HPDE6-E6E7 (cell line): ENCODE data around the gene ACTN3.
"Not testable (repeated sequence)": the region's sequence is repeated elsewhere in the genome, so short reads cannot be mapped to it uniquely, and the experiment has no call there.

ENCODE experiments used
- DNase-seq: peaks from one replicate; pipeline ENCODE4 v3.0.0; 2011; ENCODE audit warnings: missing footprints; ENCODE audit errors: extremely low spot score

Gene ACTN3

GRCh38 chr11:66595245-66595904 lies 48.7 kb downstream of the ACTN3 start:
- DNase-seq, result no peak

DNA sequence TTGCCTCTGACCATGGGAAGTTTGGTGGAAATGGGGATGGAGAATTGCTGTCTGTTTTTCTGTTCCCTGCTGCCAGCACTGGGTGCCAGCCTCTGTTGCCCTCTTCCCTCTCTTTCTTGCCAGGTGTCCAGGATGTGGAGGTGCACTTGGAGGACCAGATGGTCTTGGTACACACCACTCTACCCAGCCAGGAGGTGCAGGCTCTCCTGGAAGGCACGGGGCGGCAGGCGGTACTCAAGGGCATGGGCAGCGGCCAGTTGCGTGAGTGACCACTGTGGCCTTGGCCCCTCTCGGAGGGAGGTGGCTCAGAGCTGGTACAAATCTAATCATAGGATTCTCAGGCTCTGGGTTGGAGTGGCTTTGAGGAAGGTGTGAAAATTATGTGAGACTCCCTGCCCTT lies 52.3 kb downstream of the ACTN3 start:
- no peak for DNase-seq

DNA sequence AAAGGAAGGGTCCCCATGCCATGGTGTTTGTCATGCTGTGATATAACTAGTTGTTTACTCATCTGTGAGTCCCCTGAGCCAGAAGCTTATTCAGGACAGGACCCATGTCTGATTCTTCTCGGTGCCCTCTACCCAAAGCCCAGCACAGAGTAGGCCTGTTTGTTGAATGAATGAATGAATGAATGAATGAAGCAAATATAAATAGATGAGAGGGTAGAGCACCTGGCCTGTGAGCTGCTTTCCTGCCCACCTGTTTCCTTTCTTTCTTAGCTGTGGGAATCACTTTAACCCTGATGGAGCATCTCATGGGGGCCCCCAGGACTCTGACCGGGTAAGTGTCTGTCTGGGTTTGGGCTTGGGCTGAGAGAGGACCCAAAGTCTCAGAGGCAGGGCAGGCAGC lies 53.5 kb downstream of the ACTN3 start:
- no peak for DNase-seq

DNA sequence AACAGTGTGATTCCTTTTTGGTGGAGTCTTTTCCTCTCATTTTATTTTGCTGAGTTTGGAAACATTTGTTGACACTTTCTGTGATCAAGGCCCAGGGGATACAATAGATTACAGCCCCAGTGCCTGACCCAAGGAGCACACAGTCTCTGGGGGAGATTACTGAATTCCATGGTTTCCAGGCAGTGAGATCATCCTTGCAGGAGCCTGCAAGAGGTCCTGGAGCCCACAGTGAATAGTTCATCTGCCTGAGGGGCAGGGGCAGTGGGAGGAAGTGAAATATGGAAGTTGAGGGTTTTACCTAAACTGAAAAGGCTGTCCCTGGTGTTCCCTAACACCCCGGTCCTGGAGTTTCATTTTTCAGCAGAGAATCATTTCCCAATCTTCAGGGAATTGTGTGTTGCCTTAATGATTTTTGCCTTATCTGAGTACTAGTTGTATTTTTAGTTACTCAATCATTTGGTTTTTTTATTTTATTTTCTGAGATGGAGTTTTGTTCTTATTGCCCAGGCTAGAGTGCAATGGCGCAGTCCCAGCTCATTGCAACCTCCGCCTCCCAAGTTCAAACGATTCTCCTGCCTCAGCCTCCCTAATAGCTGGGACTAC lies 54.0 kb downstream of the ACTN3 start:
- no peak for DNase-seq

- no peak for DNase-seq
Observed at GRCh38 chr11:66603072-66603471, 56.4 kb downstream of the ACTN3 start.

GRCh38 chr11:66604155-66604554 lies 57.5 kb downstream of the ACTN3 start:
- no peak for DNase-seq

DNA sequence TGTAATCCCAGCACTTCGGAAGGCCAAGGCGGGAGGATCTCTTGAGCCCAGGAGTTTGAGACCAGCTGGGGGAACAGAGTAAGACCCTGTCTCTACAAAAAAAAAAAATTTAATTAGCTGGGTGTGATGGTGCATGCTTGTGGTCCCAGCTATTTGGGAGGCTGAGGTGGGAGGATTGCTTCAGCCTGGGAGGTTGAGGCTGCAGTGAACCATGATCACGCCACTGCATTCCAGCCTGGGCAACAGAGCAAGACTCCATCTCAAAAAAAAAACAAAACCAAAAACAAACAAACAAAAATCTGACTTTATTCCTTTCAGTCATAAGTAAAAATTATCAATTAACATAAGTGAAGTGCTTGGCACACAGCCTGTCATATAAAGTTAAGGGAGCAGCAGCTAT lies 59.9 kb downstream of the ACTN3 start:
- not testable (repeated sequence) for DNase-seq

DNA sequence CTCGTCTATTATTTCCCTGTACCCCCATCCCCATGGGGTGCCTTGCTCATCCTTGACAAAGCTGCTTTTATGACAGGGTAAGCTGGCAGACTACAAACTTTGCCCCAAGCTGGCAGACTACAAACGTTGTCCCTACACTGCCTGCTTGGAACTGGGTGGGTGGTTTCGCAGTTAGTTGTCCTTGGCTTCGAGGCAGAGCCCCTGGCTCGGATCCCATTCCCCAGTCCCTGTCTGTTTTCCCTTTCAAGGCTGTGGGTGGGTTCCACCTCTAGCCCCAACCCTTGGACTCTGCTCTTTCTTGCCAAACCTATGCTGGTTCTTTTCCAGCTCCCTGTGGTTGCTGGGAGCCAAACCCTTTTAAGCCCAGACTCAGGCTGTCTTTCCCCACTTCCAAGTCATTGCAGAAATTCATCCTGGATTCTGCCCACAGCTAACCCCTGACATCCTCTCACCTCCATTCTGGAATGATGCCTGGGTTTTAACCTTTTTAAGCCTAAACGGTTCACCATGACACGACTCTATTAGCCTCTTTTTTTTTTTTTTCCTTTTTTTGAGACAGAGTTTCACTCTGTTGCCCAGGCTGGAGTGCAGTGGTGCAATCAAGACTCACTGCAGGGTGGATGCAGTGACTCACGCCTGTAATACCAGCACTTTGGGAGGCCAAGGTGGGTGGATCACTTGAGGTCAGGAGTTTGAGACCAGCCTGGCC lies 60.6 kb downstream of the ACTN3 start:
- no peak for DNase-seq

DNA sequence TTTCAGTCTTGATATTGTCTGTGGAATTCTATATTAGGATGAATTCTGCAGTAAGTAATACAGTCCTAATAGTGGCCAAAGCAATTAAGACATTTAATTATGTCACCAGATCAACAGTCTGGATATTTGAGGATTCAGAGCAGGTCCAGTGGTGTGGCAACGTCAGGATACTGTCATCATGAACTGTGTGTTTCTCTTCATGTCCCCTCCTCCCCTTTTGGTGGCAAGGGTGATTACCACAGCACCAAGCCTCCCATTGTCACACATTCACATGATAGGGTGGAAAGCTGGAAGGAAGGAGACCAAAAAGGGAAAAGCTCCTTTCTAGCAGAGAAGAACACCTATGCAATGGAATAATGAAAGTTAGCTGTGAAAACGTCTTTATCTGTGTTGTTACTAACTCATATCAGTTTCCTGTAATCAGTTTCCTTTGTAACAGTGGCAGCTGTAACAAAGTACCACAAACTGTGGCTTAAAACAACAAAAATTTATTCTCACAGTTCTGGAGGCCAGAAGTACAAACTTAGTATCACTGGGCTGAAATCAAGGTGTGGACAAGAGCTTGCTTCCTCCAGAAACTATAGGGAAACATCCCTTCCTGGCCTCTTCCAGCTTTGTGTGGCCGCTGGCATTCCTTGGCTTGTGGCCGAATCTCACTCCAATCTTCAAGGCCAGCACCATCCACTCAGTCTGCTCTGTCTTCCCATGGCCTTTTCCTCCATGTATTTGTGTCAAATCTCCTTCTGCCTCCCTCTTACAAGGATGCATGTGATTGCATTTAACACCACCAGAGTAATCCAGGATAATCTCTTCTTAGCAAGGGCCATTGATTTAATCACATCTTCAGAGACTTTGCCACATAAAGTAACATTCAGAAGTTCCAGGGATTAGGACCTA lies 63.3 kb downstream of the ACTN3 start:
- DNase-seq, result no peak

DNA sequence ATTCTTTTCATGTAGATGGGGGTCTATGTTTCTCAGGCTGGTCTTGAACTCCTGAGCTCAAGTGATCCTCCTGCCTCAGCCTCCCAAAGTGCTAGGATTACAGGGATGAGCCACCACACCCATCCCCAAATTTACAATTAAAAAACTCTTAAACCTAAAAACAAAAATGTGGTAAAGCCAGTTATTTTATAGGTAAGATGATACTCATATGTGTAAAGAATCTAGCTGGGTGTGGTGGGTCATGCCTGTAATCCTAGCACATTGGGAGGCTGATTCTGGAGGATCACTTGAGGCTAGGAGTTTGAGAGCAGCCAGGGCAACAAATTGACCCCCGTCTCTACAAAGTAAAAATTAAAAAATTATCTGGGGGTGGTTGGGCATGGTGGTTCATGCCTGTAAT lies 65.8 kb downstream of the ACTN3 start:
- no peak for DNase-seq
